CD4-positive, alpha-beta T cell treated with Interleukin-17A for 1 hour (primary cell): ENCODE measurements around the gene PRSS2.

Experiments used
- DNase-seq: peaks from one replicate; pipeline ENCODE4 v3.0.0-alpha.2; 2020

PRSS2 gene

DNA sequence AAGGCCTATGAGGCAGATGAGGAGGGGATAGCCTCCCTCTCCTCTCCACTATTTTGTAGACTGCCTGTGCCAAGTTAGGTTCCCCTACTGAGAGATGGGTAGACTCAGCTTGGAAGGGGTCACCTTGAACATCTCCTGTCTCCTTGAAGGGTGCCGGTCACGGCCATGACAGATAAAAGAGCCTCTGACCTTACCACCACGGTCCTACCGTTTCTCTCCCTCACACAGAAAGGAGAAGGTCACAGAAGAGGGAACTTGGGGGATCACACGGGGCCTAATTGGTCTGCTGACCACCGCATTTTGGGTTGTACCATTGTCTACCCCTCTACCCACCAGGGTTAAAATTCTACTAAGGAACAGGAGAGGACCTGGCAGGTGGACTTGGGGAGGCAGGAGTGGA lies 17.0 kb downstream of the PRSS2 start:
- peak; percentile 31 for DNase-seq

DNA sequence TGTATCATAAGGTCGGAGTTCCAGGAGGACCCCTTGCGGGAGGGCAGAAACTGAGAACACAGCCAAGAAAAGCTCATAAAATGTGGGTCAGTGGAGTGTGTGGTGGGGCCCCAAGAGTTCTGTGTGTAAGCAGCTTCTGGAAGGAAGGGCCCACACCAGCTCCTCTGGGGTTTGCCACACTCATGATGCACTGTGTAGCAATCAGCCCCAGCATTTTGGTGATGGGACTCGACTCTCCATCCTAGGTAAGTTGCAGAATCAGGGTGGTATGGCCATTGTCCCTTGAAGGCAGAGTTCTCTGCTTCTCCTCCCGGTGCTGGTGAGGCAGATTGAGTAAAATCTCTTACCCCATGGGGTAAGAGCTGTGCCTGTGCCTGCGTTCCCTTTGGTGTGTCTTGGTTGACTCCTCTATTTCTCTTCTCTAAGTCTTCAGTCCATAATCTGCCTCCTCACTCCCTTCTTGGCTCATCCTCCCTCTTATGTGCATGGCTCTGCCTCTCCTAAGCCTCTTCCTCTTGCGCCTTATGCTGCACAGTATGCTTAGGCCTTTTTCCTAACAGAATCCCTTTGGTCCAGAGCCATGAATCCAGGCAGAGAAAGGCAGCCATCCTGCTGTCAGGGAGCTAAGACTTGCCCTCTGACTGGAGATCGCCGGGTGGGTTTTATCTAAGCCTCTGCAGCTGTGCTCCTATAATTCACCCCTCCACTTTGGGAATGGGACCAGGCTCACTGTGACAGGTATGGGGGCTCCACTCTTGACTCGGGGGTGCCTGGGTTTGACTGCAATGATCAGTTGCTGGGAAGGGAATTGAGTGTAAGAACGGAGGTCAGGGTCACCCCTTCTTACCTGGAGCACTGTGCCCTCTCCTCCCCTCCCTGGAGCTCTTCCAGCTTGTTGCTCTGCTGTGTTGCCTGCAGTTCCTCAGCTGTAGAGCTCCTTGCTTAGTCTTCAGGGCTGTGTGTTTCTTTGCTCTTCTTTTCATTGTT lies 17.8 kb downstream of the PRSS2 start:
- peak; percentile 41 for DNase-seq

DNA sequence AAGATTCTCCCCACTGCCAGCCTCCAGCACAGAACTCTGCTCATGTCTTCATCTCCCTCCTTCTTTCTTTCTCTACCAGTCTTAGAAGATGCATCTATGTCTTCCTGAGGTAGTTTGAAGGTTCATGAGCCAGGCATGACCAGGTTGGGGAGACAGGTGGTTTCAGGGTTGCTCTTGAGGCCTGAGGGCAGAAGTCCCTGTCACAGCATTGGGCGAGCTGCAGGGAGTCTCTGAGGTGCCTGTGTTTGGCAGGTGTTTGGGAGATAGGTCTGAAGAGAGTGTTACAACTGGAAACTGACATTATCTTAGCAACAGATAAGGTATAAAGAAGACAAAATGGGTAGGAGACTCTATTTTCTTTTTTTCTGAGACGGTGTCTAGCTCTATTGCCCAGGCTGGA lies 18.7 kb downstream of the PRSS2 start:
- DNase-seq: peak; percentile 45

DNA sequence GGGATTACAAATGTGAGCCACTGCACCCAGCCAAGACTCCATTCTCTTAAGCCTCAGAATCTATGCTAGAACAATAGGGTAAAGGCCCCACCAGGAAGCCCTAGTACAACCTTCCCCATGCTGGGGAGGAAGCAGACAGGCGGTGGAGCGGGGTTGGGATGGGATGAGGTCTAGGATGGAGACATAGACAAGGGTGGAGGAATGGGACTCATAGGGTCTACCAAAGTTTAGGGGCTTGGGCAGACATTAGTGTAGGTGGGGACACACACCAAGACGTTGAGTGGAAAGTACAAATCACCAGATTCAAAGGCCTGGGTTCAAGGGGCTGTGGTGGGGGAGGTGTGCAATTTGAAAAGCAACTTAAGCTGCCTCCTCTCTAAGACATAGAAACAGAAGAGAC lies 19.3 kb downstream of the PRSS2 start:
- peak; percentile 43 for DNase-seq

DNA sequence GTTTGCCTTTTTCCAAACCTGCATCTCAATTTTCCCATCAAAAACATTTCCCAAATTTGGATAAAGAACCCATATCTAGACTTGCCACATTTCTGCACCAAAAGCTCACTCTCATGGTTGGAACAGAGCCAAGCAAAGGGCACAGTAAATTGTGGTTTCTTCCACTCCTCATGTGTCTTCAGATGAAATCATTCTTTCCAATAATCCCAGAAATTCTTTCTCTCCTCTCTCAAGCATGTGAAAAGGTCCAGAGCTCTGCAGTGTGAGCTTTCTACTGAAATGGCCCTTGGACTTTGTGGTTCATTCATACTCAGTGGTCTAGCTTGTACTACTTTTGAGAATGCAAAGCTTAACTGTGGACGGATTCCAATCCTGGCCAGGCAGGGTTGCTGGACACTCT lies 19.8 kb downstream of the PRSS2 start:
- DNase-seq: peak; percentile 31

DNA sequence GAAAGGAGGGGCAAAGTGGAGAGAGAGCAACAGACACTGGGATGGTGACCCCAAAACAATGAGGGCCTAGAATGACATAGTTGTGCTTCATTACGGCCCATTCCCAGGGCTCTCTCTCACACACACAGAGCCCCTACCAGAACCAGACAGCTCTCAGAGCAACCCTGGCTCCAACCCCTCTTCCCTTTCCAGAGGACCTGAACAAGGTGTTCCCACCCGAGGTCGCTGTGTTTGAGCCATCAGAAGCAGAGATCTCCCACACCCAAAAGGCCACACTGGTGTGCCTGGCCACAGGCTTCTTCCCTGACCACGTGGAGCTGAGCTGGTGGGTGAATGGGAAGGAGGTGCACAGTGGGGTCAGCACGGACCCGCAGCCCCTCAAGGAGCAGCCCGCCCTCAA lies 20.7 kb downstream of the PRSS2 start:
- peak; percentile 23 for DNase-seq

DNA sequence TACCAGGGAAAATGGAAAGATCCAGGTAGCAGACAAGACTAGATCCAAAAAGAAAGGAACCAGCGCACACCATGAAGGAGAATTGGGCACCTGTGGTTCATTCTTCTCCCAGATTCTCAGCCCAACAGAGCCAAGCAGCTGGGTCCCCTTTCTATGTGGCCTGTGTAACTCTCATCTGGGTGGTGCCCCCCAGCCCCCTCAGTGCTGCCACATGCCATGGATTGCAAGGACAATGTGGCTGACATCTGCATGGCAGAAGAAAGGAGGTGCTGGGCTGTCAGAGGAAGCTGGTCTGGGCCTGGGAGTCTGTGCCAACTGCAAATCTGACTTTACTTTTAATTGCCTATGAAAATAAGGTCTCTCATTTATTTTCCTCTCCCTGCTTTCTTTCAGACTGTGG lies 21.4 kb downstream of the PRSS2 start:
- DNase-seq: peak; percentile 16

DNA sequence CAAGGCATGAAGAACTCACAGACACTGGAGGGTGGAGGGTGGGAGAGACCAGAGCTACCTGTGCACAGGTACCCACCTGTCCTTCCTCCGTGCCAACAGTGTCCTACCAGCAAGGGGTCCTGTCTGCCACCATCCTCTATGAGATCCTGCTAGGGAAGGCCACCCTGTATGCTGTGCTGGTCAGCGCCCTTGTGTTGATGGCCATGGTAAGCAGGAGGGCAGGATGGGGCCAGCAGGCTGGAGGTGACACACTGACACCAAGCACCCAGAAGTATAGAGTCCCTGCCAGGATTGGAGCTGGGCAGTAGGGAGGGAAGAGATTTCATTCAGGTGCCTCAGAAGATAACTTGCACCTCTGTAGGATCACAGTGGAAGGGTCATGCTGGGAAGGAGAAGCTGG lies 21.8 kb downstream of the PRSS2 start:
- no peak for DNase-seq

DNA sequence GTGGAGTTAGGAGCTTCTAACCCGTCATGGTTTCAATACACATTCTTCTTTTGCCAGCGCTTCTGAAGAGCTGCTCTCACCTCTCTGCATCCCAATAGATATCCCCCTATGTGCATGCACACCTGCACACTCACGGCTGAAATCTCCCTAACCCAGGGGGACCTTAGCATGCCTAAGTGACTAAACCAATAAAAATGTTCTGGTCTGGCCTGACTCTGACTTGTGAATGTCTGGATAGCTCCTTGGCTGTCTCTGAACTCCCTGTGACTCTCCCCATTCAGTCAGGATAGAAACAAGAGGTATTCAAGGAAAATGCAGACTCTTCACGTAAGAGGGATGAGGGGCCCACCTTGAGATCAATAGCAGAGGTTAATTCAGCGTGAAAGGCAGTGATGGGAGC lies 22.4 kb downstream of the PRSS2 start:
- DNase-seq: peak; percentile 1

DNA sequence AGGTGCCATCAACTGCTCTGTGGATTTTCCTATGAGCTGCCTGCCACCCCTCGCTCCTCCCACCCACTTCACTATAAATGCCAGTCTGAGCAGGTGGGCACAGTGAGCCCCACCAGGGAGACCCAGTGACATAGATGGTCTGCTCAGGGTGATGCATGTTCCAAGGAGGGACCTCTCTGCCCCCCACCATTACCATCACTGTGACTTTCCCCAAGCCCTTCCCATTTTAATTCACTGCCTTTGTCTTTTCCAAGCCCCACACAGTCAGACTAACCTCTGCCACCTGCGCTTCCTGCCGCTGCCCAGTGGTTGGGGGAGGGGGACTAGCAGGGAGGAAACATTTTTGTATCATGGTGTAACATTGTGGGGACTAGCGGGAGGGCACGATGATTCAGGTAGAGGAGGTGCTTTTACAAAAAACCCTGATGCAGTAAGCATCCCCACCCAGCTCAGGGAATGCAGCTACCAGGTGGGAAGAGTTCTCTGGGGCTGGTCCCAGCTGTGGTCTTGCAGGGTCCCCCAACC lies 24.6 kb downstream of the PRSS2 start:
- peak; percentile 71 for DNase-seq

DNA sequence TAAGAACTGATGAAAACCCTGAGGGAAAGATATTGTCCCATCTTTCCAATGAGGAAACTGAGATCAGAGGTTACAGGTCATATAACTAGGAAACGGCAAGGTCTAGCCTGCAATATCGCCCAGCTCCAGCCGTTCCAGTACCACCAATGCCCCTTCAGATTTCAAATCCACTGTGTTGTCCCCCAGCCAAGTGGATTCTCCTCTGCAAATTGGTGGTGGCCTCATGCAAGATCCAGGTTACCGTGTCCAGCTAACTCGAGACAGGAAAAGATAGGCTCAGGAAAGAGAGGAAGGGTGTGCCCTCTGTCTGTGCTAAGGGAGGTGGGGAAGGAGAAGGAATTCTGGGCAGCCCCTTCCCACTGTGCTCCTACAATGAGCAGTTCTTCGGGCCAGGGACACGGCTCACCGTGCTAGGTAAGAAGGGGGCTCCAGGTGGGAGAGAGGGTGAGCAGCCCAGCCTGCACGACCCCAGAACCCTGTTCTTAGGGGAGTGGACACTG lies 25.3 kb downstream of the PRSS2 start:
- DNase-seq: no peak

DNA sequence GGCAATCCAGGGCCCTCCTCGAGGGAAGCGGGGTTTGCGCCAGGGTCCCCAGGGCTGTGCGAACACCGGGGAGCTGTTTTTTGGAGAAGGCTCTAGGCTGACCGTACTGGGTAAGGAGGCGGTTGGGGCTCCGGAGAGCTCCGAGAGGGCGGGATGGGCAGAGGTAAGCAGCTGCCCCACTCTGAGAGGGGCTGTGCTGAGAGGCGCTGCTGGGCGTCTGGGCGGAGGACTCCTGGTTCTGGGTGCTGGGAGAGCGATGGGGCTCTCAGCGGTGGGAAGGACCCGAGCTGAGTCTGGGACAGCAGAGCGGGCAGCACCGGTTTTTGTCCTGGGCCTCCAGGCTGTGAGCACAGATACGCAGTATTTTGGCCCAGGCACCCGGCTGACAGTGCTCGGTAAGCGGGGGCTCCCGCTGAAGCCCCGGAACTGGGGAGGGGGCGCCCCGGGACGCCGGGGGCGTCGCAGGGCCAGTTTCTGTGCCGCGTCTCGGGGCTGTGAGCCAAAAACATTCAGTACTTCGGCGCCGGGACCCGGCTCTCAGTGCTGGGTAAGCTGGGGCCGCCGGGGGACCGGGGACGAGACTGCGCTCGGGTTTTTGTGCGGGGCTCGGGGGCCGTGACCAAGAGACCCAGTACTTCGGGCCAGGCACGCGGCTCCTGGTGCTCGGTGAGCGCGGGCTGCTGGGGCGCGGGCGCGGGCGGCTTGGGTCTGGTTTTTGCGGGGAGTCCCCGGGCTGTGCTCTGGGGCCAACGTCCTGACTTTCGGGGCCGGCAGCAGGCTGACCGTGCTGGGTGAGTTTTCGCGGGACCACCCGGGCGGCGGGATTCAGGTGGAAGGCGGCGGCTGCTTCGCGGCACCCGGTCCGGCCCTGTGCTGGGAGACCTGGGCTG lies 26.0 kb downstream of the PRSS2 start:
- peak; percentile 45 for DNase-seq

DNA sequence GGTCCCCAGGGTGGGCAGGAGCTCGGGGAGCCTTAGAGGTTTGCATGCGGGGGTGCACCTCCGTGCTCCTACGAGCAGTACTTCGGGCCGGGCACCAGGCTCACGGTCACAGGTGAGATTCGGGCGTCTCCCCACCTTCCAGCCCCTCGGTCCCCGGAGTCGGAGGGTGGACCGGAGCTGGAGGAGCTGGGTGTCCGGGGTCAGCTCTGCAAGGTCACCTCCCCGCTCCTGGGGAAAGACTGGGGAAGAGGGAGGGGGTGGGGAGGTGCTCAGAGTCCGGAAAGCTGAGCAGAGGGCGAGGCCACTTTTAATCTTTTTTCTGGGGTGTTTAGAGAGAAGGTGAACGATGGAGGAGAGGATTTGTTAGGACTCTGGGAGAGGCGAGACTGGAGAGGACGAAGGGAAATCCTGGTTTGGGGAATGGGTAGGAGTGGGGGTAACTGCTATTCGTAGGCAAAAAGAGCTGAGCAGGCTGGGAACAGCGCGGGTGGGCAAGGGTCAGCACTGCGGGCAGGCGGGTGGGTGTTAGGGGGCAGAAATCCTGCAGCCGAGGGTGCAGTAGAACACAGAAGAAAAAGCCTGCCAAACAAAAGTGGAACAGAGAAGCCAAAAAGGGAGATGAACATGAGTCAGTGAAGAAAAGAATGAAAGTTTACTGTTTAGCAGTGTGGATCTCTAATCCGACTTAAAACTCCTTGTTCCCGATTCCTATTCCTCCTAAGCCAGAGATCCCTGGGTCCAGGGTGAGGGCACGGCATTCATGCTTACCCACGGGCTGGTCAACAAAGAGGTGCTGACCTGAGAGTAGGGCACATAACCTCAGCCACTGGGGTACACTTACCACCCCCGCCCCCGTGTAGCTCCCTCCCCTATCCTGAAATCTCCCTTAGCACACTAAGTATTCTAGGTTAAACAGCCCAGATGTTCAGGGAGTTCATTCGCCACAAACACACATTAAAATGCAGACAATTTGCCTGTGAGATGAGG lies 26.9 kb downstream of the PRSS2 start:
- peak; percentile 65 for DNase-seq

DNA sequence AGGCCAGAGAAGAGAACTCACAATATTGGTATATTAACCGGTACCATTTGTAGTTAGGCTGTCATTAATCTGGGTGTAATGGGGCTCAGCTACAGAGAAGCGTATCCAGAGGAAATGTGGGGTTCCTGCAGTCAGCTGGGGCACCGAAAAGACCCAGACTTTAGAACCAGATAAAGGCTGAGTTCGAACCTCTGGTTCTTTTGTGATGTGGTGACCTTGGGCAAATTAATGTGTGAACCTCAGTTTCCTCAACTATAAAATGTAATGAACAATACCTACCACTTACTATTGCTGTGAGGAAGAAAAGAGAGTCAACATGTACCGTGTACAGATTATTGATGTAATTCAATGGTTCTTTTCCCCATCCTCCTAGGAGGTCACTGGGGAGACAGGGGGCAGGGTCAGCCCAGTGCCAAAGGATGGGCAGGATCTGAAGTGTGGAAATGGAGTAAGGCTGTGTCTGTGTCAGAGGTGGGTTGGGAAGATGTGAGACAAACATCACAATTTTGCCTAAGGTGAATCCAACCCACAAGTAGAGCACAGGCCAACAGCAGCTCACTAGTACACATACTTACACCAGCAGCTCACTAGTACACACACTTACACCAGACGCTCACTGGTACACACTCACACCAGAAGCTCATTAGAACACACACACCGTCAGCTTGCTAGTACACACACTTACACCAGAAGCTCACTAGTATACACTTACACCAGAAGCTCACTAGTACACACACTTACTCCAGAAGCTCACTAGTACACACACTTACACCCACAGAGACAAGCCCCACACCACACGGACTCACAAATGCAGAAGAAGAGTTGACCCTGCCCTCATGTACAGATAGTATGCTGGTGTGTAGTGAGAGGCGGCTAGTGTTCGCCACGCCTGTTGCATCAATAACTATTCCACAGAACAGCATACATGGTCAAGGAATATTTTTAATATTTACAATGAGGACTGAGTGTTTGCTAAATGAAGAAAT lies 28.0 kb downstream of the PRSS2 start:
- DNase-seq: peak; percentile 76

DNA sequence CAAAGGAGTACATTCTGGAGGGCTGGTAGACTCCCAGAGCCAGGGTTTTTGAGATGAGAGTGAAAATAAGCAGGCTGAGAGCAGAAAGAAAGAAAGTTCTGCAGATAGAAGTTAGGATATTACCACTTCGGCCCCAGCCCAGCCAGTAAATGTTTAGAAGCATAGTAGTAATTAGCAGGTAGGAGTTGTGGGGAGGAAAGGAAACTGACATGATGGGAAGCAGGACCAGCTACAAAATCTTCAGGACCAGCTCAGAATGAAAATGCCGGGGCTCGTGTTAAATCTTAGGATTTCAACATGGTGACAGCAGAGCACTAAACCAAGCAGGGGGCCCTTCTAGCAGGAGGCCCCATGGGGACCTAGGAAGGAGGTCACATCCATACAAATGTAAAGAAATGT lies 28.7 kb downstream of the PRSS2 start:
- peak; percentile 41 for DNase-seq

DNA sequence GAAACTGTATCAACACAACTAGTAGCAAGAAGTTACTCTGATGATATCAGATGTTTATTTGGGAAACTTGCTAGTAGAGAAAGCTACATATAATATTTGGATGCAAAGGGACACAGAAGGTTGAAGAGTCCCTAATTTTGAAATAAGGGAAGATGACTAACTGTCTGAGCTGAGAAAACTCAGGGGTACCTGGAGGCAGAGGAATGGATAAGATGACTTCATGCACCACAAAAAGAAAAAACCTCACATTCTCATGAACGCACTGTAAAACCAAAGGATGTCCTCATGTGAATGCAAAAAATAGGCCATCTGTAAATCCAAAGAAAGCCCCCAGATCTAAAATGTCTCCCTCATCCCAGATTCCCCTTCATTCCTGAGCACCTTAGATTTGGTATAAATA lies 29.3 kb downstream of the PRSS2 start:
- DNase-seq: peak; percentile 72

DNA sequence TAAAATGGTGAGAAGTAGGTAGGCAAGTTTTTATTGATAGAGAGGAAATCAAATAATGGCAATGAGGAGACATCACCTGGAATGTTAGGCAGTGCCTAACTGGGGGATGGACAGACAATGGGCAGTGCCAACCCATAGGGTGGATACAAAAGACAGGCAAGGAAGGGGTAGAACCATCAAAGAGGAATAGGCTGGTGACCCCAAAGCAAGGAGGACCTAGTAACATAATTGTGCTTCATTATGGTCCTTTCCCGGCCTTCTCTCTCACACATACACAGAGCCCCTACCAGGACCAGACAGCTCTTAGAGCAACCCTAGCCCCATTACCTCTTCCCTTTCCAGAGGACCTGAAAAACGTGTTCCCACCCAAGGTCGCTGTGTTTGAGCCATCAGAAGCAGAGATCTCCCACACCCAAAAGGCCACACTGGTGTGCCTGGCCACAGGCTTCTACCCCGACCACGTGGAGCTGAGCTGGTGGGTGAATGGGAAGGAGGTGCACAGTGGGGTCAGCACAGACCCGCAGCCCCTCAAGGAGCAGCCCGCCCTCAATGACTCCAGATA lies 30.0 kb downstream of the PRSS2 start:
- DNase-seq: peak; percentile 31

DNA sequence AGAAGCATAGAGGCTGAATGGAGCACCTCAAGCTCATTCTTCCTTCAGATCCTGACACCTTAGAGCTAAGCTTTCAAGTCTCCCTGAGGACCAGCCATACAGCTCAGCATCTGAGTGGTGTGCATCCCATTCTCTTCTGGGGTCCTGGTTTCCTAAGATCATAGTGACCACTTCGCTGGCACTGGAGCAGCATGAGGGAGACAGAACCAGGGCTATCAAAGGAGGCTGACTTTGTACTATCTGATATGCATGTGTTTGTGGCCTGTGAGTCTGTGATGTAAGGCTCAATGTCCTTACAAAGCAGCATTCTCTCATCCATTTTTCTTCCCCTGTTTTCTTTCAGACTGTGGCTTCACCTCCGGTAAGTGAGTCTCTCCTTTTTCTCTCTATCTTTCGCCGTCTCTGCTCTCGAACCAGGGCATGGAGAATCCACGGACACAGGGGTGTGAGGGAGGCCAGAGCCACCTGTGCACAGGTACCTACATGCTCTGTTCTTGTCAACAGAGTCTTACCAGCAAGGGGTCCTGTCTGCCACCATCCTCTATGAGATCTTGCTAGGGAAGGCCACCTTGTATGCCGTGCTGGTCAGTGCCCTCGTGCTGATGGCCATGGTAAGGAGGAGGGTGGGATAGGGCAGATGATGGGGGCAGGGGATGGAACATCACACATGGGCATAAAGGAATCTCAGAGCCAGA lies 31.0 kb downstream of the PRSS2 start:
- DNase-seq: peak; percentile 27

DNA sequence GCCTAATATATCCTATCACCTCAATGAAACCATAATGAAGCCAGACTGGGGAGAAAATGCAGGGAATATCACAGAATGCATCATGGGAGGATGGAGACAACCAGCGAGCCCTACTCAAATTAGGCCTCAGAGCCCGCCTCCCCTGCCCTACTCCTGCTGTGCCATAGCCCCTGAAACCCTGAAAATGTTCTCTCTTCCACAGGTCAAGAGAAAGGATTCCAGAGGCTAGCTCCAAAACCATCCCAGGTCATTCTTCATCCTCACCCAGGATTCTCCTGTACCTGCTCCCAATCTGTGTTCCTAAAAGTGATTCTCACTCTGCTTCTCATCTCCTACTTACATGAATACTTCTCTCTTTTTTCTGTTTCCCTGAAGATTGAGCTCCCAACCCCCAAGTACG lies 31.5 kb downstream of the PRSS2 start:
- peak; percentile 13 for DNase-seq

DNA sequence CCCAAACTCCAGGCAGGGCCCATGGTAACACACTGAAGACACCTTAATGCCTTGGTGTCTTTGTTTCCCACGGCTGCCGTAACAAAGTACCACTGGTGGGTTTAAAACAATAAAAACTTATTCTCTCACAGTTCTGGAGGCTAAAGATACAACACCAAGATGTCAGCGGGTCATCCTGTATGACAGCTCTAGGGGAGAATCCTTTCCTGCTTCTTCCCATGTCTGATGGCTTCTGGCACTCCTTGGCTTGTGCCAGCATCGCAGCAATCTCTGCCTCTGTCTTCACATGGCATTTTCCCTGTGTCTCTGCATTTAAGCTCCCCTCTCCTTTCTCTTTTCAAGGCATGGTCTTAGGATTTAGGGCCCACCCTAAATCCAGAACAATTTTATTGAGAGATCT lies 33.1 kb downstream of the PRSS2 start:
- no peak for DNase-seq
